Measurements from ENCODE around the gene SMIM30. TPM values are rescaled to one million over a fixed set of nuclear protein-coding genes. Genes with fewer than 3 reads are reported as not detected.

The SMIM30 gene
- total RNA-seq, 4 donors from 2014 or later: 36.2 to 53.1 (median 44.0) TPM

- no peak for ATAC-seq
Measured at GRCh38 chr7:113131367-113131766, 13.0 kb upstream of the SMIM30 start.

GRCh38 chr7:113128031-113128430, 9.7 kb upstream of the SMIM30 start:
- no peak overlapping the region for H3K27ac ChIP-seq
- no peaks in the 10 kb centered on the region for H3K27me3 ChIP-seq
- no peak overlapping the region for H3K4me3 ChIP-seq
- TF ChIP-seq EP300 (IDR thresholded peaks at IDR 0.05) (no peak), POLR2AphosphoS5 (IDR thresholded peaks at IDR 0.05) (no peak), POLR2A (IDR thresholded peaks at IDR 0.05) (no peak)
- TF ChIP-seq, protein P1, sequence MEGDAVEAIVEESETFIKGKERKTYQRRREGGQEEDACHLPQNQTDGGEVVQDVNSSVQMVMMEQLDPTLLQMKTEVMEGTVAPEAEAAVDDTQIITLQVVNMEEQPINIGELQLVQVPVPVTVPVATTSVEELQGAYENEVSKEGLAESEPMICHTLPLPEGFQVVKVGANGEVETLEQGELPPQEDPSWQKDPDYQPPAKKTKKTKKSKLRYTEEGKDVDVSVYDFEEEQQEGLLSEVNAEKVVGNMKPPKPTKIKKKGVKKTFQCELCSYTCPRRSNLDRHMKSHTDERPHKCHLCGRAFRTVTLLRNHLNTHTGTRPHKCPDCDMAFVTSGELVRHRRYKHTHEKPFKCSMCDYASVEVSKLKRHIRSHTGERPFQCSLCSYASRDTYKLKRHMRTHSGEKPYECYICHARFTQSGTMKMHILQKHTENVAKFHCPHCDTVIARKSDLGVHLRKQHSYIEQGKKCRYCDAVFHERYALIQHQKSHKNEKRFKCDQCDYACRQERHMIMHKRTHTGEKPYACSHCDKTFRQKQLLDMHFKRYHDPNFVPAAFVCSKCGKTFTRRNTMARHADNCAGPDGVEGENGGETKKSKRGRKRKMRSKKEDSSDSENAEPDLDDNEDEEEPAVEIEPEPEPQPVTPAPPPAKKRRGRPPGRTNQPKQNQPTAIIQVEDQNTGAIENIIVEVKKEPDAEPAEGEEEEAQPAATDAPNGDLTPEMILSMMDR (IDR thresholded peaks at IDR 0.05): no peak
- no peaks in the 10 kb centered on the region for H3K4me1 ChIP-seq
- no peak for ATAC-seq
- WGBS, 2 donors (ENCODE audit: low coverage in 1 of 2): 69% methylated on average over 1 of the region's 1 CpG; no CpG with 5 or more reads in 1 of the 2 donors
- no peaks in the 10 kb centered on the region for H3K36me3 ChIP-seq
- H3K9me3 ChIP-seq: no peaks in the 10 kb centered on the region

More at GRCh38 chr7:113131367-113131766, 13.0 kb upstream of the SMIM30 start:
- H3K27ac ChIP-seq: no peak overlapping the region
- no peaks in the 10 kb centered on the region for H3K4me1 ChIP-seq
- H3K9me3 ChIP-seq: no peaks in the 10 kb centered on the region
- no peaks in the 10 kb centered on the region for H3K27me3 ChIP-seq
- TF ChIP-seq, protein P1 (IDR thresholded peaks at IDR 0.05): no peak
- TF ChIP-seq POLR2AphosphoS5 (IDR thresholded peaks at IDR 0.05): no peak
- no peak for TF ChIP-seq EP300 (IDR thresholded peaks at IDR 0.05)
- no peak for TF ChIP-seq POLR2A (IDR thresholded peaks at IDR 0.05)
- H3K4me3 ChIP-seq: no peak overlapping the region
- WGBS, 2 donors (ENCODE audit: low coverage in 1 of 2): 76 to 82% methylated on average over 2 of the region's 2 CpGs
- no peaks in the 10 kb centered on the region for H3K36me3 ChIP-seq

DNA sequence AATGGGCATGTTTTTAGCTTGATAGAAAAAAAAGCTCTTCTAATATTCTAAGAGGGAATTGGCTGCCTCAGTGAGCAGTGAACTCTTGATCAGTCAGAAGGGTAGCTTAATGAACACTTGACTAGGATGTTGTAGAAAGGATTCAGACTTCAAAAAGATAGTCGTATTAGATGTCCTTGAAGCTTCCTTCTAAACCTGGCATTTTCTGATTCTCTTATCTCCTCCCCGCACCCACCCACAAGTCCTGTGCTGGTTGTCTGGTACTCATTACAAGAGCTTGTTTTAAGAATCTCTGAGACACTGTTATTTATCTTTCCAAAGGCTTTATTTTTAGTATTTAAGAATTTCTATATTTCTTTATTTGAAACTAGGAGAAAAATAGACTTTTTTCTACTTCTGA, 7.4 kb upstream of the SMIM30 start:
- Histone ChIP-seq H3K27ac (no peak overlapping the region), H3K27me3 (no peaks in the 10 kb centered on the region), H3K4me3 (no peak overlapping the region), H3K36me3 (no peaks in the 10 kb centered on the region), H3K4me1 (no peaks in the 10 kb centered on the region), H3K9me3 (no peaks in the 10 kb centered on the region)
- no peak for ATAC-seq
- 90 to 97% methylated on average over 2 of the region's 2 CpGs for WGBS, 2 donors (ENCODE audit: low coverage in 1 of 2)
- TF ChIP-seq EP300 (IDR thresholded peaks at IDR 0.05) (no peak), POLR2A (IDR thresholded peaks at IDR 0.05) (no peak), POLR2AphosphoS5 (IDR thresholded peaks at IDR 0.05) (no peak)
- TF ChIP-seq, protein P1 (IDR thresholded peaks at IDR 0.05): no peak

GRCh38 chr7:113122744-113123143, 4.4 kb upstream of the SMIM30 start:
- TF ChIP-seq, protein P1 (IDR thresholded peaks at IDR 0.05): no peak
- TF ChIP-seq EP300 (IDR thresholded peaks at IDR 0.05) (no peak), POLR2AphosphoS5 (IDR thresholded peaks at IDR 0.05) (no peak), POLR2A (IDR thresholded peaks at IDR 0.05) (no peak)
- Histone ChIP-seq H3K9me3 (no peaks in the 10 kb centered on the region), H3K4me3 (no peak overlapping the region), H3K27me3 (no peaks in the 10 kb centered on the region), H3K27ac (no peak overlapping the region), H3K36me3 (no peaks in the 10 kb centered on the region), H3K4me1 (peaks cover 0 to 6% (median under 1%) of the 10 kb centered on the region in 3 donors)
- ATAC-seq: no peak

DNA sequence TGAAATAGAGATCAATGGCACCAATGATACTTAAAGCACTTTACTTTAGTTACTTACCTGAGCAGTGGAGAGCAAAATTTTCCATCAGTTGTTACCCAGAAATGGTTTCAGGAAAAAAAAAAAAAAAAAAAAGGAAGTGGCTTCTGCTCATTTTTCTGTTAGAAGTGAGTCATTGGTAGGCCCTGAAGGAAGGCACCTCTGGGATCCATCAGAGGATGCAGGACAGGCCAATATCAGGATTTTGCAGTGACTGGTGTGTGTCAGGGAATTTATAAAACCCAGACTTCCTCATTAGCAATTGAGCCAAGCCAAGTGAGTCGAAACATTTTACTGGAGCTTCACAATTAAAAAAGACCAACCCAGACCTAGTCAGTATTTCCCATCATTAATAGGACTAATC, 2.3 kb upstream of the SMIM30 start:
- ATAC-seq: no peak
- no peaks in the 10 kb centered on the region for H3K9me3 ChIP-seq
- no peaks in the 10 kb centered on the region for H3K27me3 ChIP-seq
- no peak overlapping the region for H3K4me3 ChIP-seq
- H3K36me3 ChIP-seq: peaks cover 0 to 6% of the 10 kb centered on the region in 2 donors
- H3K4me1 ChIP-seq: peaks cover 0 to 13% (median 3%) of the 10 kb centered on the region in 3 donors
- TF ChIP-seq POLR2A (IDR thresholded peaks at IDR 0.05) (no peak), EP300 (IDR thresholded peaks at IDR 0.05) (no peak), POLR2AphosphoS5 (IDR thresholded peaks at IDR 0.05) (no peak)
- TF ChIP-seq, protein P1 (IDR thresholded peaks at IDR 0.05): no peak
- 80% methylated on average over 1 of the region's 1 CpG; no CpG with 5 or more reads in 1 of the 2 donors for WGBS, 2 donors (ENCODE audit: low coverage in 1 of 2)
- H3K27ac ChIP-seq: no peak overlapping the region

All from gastroesophageal sphincter (tissue), 4 donors.